HepG2 (cell line): ENCODE data around the gene ATAD3C. TPM values are rescaled to one million over a fixed set of nuclear protein-coding genes. Genes with fewer than 3 reads are reported as not detected.

Experiments
- BCL6 ChIP-seq: IDR thresholded peaks from 2 replicates; pipeline ENCODE4 v1.6.1; 2016; ENCODE audit warnings: missing genetic modification reagents, missing compliant biosample characterization
- CHD2 ChIP-seq: IDR thresholded peaks from 2 replicates; pipeline ENCODE4 v1.6.1; 2011; ENCODE audit warnings: low read depth, low read length, improper control_type of control experiment
- ELF4 ChIP-seq: sonication (generic); formaldehyde crosslinking; IDR thresholded peaks from 2 replicates; pipeline ENCODE4 v1.5.0; 2020; ENCODE audit warnings: missing genetic modification reagents, mild to moderate bottlenecking, moderate library complexity, borderline replicate concordance
- ETV6 ChIP-seq: sonication (generic); formaldehyde crosslinking; conservative IDR thresholded peaks from 2 replicates; pipeline ENCODE4 v1.4.0; 2020; ENCODE audit warnings: missing genetic modification reagents
- GPN1 ChIP-seq: sonication (generic); formaldehyde crosslinking; IDR thresholded peaks from 2 replicates; pipeline ENCODE4 v1.5.1; 2020; ENCODE audit warnings: missing genetic modification reagents, borderline replicate concordance
- HES4 ChIP-seq: sonication (generic); formaldehyde crosslinking; IDR thresholded peaks from 2 replicates; pipeline ENCODE4 v1.9.0; 2021; ENCODE audit warnings: mild to moderate bottlenecking, missing genetic modification reagents, borderline replicate concordance
- KDM4B ChIP-seq: sonication (generic); formaldehyde crosslinking; IDR thresholded peaks from 2 replicates; pipeline ENCODE4 v1.4.0; 2020; ENCODE audit warnings: missing genetic modification reagents
- MYNN ChIP-seq: sonication (generic); formaldehyde crosslinking; IDR thresholded peaks from 2 replicates; pipeline ENCODE4 v1.4.0; 2020; ENCODE audit warnings: mild to moderate bottlenecking, low read depth, missing genetic modification reagents
- NCOA2 ChIP-seq: sonication (generic); formaldehyde crosslinking; IDR thresholded peaks from 2 replicates; pipeline ENCODE4 v1.8.0; 2022; ENCODE audit warnings: inconsistent platforms
- PLRG1 ChIP-seq: fragments of 450-650 bp; conservative IDR thresholded peaks from 2 replicates; pipeline ENCODE4 v1.6.1; 2016
- TARDBP ChIP-seq: sonication (generic); formaldehyde crosslinking; IDR thresholded peaks from 2 replicates; pipeline ENCODE4 v1.8.0; 2022; ENCODE audit warnings: mild to moderate bottlenecking, missing genetic modification reagents
- ZBTB21 ChIP-seq: sonication (generic); formaldehyde crosslinking; IDR thresholded peaks from 2 replicates; pipeline ENCODE4 v1.4.0; 2020; ENCODE audit warnings: missing genetic modification reagents
- ZNF101 ChIP-seq: sonication (generic); formaldehyde crosslinking; IDR thresholded peaks from 2 replicates; pipeline ENCODE4 v1.4.0; 2020; ENCODE audit warnings: mild to moderate bottlenecking, low read depth, missing genetic modification reagents, borderline replicate concordance
- ZNF138 ChIP-seq: sonication (generic); formaldehyde crosslinking; IDR thresholded peaks from 2 replicates; pipeline ENCODE4 v1.5.0; 2020; ENCODE audit warnings: mild to moderate bottlenecking, low read depth, missing genetic modification reagents
- ZNF282 ChIP-seq: fragments of 450-650 bp; IDR thresholded peaks from 2 replicates; pipeline ENCODE4 v1.6.1; 2018; ENCODE audit not compliant: partially characterized antibody
- ZNF446 ChIP-seq: sonication (generic); formaldehyde crosslinking; IDR thresholded peaks from 2 replicates; pipeline ENCODE4 v1.5.0; 2020; ENCODE audit warnings: mild to moderate bottlenecking, missing genetic modification reagents
- ZNF512 ChIP-seq: sonication (generic); formaldehyde crosslinking; IDR thresholded peaks from 2 replicates; pipeline ENCODE4 v1.4.0; 2020; ENCODE audit warnings: mild to moderate bottlenecking, missing genetic modification reagents
- ZNF780A ChIP-seq: sonication (generic); formaldehyde crosslinking; IDR thresholded peaks from 2 replicates; pipeline ENCODE4 v1.8.0; 2022; ENCODE audit warnings: mild to moderate bottlenecking, missing genetic modification reagents, moderate library complexity
- ZNF841 ChIP-seq: sonication (generic); formaldehyde crosslinking; IDR thresholded peaks from 2 replicates; pipeline ENCODE4 v1.8.1; 2023; ENCODE audit warnings: missing genetic modification reagents, borderline replicate concordance
- polyA plus RNA-seq, 8 experiments: library from polyadenylated mRNA; depleted of rRNA in 3 of 8; stranded (reverse) in 7 of 8; unstranded in 1 of 8; fragments of >200 nt; fragmentation: Illumina TruSeq in 4 of 8; extraction: Trizol in 4 of 8; gene quantifications; 2 replicates each; pipeline versions ENCODE4 v1.2.1 to v1.2.3, GENCODE V29; 2011 to 2016; ENCODE audit warnings: low read depth in 4 of 8, missing spikeins in 1 of 8, mixed read lengths in 1 of 8; ENCODE audit not compliant: insufficient read depth in 1 of 8
- total RNA-seq, 5 experiments: library from RNA; depleted of rRNA; stranded (reverse); fragments of >200 nt; fragmentation: Illumina TruSeq; extraction: Trizol; gene quantifications; 2 replicates each; pipeline ENCODE4 v1.2.3, GENCODE V29; 2016; ENCODE audit warnings: low read depth in 1 of 5
- TF ChIP-seq, protein P1 (sequence below): sonication (generic); formaldehyde crosslinking; IDR thresholded peaks from 2 replicates; pipeline ENCODE4 v1.4.0; 2020; ENCODE audit warnings: missing genetic modification reagents
- TF ChIP-seq, protein P2 (sequence below): sonication (generic); formaldehyde crosslinking; IDR thresholded peaks from 2 replicates; pipeline ENCODE4 v1.4.0; 2020; ENCODE audit warnings: mild to moderate bottlenecking, missing genetic modification reagents
- TF ChIP-seq, protein P3 (sequence below): sonication (generic); formaldehyde crosslinking; IDR thresholded peaks from 2 replicates; pipeline ENCODE4 v1.4.0; 2020; ENCODE audit warnings: missing genetic modification reagents
- TF ChIP-seq, protein P4 (sequence below): IDR thresholded peaks from 2 replicates; pipeline ENCODE4 v1.6.1; 2016; ENCODE audit warnings: missing compliant biosample characterization, missing genetic modification reagents, borderline replicate concordance

Gene ATAD3C
- total and polyA plus RNA-seq, 2 of the 13 experiments (the other 11 are each of a cell fraction or from before 2014, with no cell fraction given) = 2.4 to 3.2 TPM

DNA sequence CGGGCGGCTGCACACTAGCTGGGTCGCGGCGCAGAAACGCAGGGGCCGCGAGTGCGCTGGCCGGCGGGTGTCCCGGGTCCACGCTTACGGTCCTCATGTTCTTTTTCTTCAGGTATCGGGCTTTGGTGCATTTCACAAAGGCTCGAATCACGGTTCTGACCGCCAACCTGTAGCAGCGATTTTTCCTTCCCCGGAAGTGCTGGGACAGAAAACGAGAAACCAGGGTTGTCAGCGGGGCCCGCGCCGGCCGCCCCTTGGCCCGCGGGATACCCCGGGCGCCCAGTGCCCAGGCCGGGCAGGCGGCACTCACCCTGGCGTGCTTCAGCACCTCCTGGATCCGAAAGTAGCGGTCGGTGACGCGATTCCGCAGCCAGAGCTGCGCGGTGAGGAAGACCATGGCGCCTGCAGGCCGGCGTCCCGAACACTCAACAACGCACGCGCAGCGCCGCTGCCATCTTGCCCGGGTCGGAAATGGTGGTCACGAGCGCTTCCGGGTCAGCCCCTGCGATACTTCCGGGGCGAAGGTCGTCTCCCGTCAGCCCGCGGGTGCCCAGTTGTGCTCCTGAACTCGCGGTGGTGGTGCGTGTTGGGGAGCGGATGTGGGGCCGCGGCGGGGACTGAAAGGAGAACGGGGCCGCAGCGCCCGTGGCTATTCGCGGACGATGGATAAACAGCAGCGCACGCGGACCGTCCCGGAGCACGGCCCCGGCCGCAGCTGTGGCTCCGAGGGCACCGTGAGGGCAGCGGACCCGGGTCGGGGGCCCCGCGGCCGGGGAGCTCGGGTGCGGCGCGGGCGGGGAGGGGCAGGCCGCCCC lies 42.5 kb upstream of the ATAD3C start, which contains the start of gene MRPL20 (continued):
- TF ChIP-seq ZNF282 (no peak), ZNF138 (CRISPR knock-in tag) (peak; percentile 69; the same call in 1 of the 2 replicates), MYNN (CRISPR knock-in tag) (peak; percentile 38; the same call in 1 of the 2 replicates), ZNF101 (CRISPR knock-in tag) (peak; percentile 32; the same call in 1 of the 2 replicates), CHD2 (peak; percentile 77), HES4 (peak; percentile 84; the same call in 1 of the 2 replicates), ZNF446 (CRISPR knock-in tag) (no peak), BCL6 (CRISPR knock-in tag) (peak; percentile 50; the same call in 1 of the 2 replicates), PLRG1 (no peak), ELF4 (CRISPR knock-in tag) (peak; percentile 77; the same call in 1 of the 2 replicates), GPN1 (0 out of 2 replicates have a peak, but pooled peaks have one; percentile 88), ZNF780A (peak; percentile 25; the same call in 1 of the 2 replicates), ZNF841 (CRISPR knock-in tag) (peak; percentile 28; the same call in 1 of the 2 replicates), NCOA2 (CRISPR knock-in tag) (peak; percentile 70), TARDBP (peak; percentile 87), ETV6 (CRISPR knock-in tag) (peak; percentile 82), KDM4B (CRISPR knock-in tag) (peak; percentile 86), ZNF512 (no peak), ZBTB21 (CRISPR knock-in tag) (peak; percentile 69)
- TF ChIP-seq, protein P1, sequence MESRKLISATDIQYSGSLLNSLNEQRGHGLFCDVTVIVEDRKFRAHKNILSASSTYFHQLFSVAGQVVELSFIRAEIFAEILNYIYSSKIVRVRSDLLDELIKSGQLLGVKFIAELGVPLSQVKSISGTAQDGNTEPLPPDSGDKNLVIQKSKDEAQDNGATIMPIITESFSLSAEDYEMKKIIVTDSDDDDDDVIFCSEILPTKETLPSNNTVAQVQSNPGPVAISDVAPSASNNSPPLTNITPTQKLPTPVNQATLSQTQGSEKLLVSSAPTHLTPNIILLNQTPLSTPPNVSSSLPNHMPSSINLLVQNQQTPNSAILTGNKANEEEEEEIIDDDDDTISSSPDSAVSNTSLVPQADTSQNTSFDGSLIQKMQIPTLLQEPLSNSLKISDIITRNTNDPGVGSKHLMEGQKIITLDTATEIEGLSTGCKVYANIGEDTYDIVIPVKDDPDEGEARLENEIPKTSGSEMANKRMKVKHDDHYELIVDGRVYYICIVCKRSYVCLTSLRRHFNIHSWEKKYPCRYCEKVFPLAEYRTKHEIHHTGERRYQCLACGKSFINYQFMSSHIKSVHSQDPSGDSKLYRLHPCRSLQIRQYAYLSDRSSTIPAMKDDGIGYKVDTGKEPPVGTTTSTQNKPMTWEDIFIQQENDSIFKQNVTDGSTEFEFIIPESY (CRISPR knock-in tag) = peak; percentile 62; the same call in 1 of the 2 replicates
- TF ChIP-seq, protein P2, sequence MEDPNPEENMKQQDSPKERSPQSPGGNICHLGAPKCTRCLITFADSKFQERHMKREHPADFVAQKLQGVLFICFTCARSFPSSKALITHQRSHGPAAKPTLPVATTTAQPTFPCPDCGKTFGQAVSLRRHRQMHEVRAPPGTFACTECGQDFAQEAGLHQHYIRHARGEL = peak; percentile 90
- TF ChIP-seq, protein P3, sequence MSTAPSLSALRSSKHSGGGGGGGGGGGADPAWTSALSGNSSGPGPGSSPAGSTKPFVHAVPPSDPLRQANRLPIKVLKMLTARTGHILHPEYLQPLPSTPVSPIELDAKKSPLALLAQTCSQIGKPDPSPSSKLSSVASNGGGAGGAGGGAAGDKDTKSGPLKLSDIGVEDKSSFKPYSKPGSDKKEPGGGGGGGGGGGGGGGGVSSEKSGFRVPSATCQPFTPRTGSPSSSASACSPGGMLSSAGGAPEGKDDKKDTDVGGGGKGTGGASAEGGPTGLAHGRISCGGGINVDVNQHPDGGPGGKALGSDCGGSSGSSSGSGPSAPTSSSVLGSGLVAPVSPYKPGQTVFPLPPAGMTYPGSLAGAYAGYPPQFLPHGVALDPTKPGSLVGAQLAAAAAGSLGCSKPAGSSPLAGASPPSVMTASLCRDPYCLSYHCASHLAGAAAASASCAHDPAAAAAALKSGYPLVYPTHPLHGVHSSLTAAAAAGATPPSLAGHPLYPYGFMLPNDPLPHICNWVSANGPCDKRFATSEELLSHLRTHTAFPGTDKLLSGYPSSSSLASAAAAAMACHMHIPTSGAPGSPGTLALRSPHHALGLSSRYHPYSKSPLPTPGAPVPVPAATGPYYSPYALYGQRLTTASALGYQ = peak; percentile 47; the same call in 1 of the 2 replicates
- TF ChIP-seq, protein P4, sequence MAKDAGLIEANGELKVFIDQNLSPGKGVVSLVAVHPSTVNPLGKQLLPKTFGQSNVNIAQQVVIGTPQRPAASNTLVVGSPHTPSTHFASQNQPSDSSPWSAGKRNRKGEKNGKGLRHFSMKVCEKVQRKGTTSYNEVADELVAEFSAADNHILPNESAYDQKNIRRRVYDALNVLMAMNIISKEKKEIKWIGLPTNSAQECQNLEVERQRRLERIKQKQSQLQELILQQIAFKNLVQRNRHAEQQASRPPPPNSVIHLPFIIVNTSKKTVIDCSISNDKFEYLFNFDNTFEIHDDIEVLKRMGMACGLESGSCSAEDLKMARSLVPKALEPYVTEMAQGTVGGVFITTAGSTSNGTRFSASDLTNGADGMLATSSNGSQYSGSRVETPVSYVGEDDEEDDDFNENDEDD (CRISPR knock-in tag) = peak; percentile 70; the same call in 1 of the 2 replicates
